Erythroblast (primary cell): ENCODE results near the gene PSENEN.

Experiments
- GATA1 ChIP-seq: IDR thresholded peaks from 2 replicates; pipeline ENCODE4 v1.6.1; 2011; ENCODE audit warnings: low read depth, mild to moderate bottlenecking, control low read depth, low read length, moderate library complexity
- POLR2A ChIP-seq: IDR thresholded peaks from 2 replicates; pipeline ENCODE4 v1.6.1; 2011; ENCODE audit warnings: mild to moderate bottlenecking, low read length

- TF ChIP-seq POLR2A (no peak), GATA1 (no peak)
Observed at GRCh38 chr19:35717665-35718344, 27.6 kb upstream of the PSENEN start, which contains the start of gene KMT2B.
